Psoas muscle (tissue), 8 donors: ENCODE results near the gene ADH7. TPM values are rescaled to one million over a fixed set of nuclear protein-coding genes. Genes with fewer than 3 reads are reported as not detected.

Experiments used
- ATAC-seq, 4 donors: fragments of 200-7000 bp; cut with Tn5 transposase; one replicate each; pipeline ENCODE4 v1.9.1; 2020; ENCODE audit warnings: moderate library complexity in 3 of 4, mild to moderate bottlenecking in 2 of 4
- DNase-seq, 2 donors: peaks; one replicate each; pipeline ENCODE4 v3.0.0-alpha.2; 2020
- H3K27ac ChIP-seq: fragments of 200-600 bp; one replicate; pipeline ENCODE4 v1.8.0; 2022
- H3K27me3 ChIP-seq, 3 donors: fragments of 200-600 bp in 1 of 3; one replicate each; pipeline versions ENCODE4 v1.6.1 to v1.8.0; 2013 to 2022; ENCODE audit warnings: low read length in 2 of 3, mild to moderate bottlenecking in 2 of 3, moderate library complexity in 1 of 3; ENCODE audit not compliant: insufficient read depth in 3 of 3
- H3K36me3 ChIP-seq, 2 donors: fragments of 200-600 bp in 1 of 2; one replicate each; pipeline versions ENCODE4 v1.6.1 to v1.8.0; 2013 to 2022; ENCODE audit warnings: low read depth in 1 of 2, mild to moderate bottlenecking in 1 of 2, moderate library complexity in 1 of 2; ENCODE audit not compliant: insufficient read depth in 1 of 2
- H3K4me1 ChIP-seq: fragments of 200-600 bp; one replicate; pipeline ENCODE4 v1.8.0; 2022
- H3K4me3 ChIP-seq: fragments of 200-600 bp; one replicate; pipeline ENCODE4 v1.8.0; 2022; ENCODE audit warnings: mild to moderate bottlenecking
- H3K9me3 ChIP-seq: fragments of 200-600 bp; one replicate; pipeline ENCODE4 v1.8.0; 2022
- WGBS, 3 donors: extraction: QIAGEN DNeasy Blood & Tissue Kit; methylation state at CpG; one replicate each; pipeline versions ENCODE4 v1.1.6 to v1.1.7; 2013; 5-methylcytosine and 5-hydroxymethylcytosine counted together
- intact Hi-C, 2 donors: fragments of 100-400 bp; cut with DNase I; formaldehyde crosslinking; loops; one replicate each; pipeline versions ENCODE4 v1.11.0 to v1.14.2; 2022
- polyA plus RNA-seq, 3 donors: library from polyadenylated mRNA; stranded (reverse); fragments of 200-250 nt; gene quantifications; one replicate each; pipeline ENCODE4 v1.2.3, GENCODE V29; 2013
- total RNA-seq, 4 donors: library from RNA; stranded (reverse); fragmentation: NEBNext Ultra II Directional in 2 of 4; extraction: Animal tissue kit (Norgen Biotek cat#: 25700) in 2 of 4; gene quantifications; one replicate each; pipeline versions ENCODE4 v1.2.1 to v1.2.4, GENCODE V29; 2021 to 2023
- TF ChIP-seq, protein P1 (sequence below): fragments of 200-600 bp; IDR thresholded peaks from one replicate; pipeline ENCODE4 v1.8.0; 2022; ENCODE audit warnings: antibody characterized with exemption
- donor health status: healthy with polysubstance abuse.
- donor health status: DM: no; HTN: no; CAD: no; lungs with moderate emphysema.
- donor health status: Bipolar disorder and iron deficiency.
- donor health status: healthy.
- donor health status: DM: yes; HTN: yes; CAD: no.
- donor health status: DM: no; HTN: no; CAD: no.
- donor health status: DM: no; HTN: no; CAD: no.
- donor health status: DM: yes; HTN: yes; CAD: no.

The ADH7 gene
- total and polyA plus RNA-seq, 7 donors: not detected

DNA sequence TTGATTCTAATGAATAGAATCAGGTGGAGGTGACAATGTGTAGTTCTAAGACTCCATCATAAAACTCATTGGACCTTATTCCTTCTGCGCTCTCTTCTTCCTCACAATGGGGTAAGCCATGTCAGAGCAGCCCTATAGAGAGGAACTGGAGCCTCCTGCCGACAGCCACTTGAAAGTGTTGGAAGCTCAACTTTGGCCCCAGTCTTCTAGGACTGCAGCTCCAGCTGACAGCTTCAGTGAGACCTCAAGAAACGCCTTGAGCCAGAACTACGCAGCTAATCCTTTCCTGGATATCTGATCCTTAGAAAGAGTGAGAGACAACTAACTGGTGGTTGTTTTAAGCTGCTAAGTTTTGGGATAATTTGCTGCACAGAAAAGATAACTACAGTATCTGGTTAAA lies 22.1 kb upstream of the ADH7 start:
- TF ChIP-seq, protein P1, sequence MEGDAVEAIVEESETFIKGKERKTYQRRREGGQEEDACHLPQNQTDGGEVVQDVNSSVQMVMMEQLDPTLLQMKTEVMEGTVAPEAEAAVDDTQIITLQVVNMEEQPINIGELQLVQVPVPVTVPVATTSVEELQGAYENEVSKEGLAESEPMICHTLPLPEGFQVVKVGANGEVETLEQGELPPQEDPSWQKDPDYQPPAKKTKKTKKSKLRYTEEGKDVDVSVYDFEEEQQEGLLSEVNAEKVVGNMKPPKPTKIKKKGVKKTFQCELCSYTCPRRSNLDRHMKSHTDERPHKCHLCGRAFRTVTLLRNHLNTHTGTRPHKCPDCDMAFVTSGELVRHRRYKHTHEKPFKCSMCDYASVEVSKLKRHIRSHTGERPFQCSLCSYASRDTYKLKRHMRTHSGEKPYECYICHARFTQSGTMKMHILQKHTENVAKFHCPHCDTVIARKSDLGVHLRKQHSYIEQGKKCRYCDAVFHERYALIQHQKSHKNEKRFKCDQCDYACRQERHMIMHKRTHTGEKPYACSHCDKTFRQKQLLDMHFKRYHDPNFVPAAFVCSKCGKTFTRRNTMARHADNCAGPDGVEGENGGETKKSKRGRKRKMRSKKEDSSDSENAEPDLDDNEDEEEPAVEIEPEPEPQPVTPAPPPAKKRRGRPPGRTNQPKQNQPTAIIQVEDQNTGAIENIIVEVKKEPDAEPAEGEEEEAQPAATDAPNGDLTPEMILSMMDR: no peak
- H3K4me3 ChIP-seq: no peak overlapping the region
- H3K36me3 ChIP-seq: no peaks in the 10 kb centered on the region
- no peak for ATAC-seq
- 43 to 56% (median 44%) methylated on average over 4 of the region's 4 CpGs for WGBS, 3 donors
- H3K4me1 ChIP-seq: no peaks in the 10 kb centered on the region
- H3K9me3 ChIP-seq: no peaks in the 10 kb centered on the region
- intact Hi-C loops: no loop called here
- DNase-seq: no peak
- no peaks in the 10 kb centered on the region for H3K27me3 ChIP-seq
- no peak overlapping the region for H3K27ac ChIP-seq

DNA sequence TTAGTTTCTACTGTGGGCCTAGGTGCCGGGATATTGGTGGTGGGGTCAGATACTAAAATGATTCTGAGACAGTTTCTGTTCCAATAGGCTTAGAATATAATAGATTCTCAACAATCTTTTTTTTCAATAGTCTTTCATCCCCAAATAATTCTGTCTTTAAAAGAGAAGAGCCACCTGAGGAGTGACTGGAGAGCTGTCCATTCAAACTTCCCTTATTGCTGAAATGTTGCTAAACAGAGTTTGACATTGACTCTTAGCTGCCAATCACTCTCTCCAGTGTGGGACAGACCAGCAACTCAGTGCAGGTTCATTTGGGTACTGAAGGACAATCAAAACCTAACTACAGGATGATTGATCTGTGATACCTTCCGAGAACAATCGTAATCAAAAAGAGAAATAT lies 12.4 kb upstream of the ADH7 start:
- Histone ChIP-seq H3K27ac (no peak overlapping the region), H3K4me3 (no peak overlapping the region), H3K4me1 (no peaks in the 10 kb centered on the region), H3K27me3 (no peaks in the 10 kb centered on the region), H3K36me3 (no peaks in the 10 kb centered on the region), H3K9me3 (peaks cover 3% of the 10 kb centered on the region)
- ATAC-seq (no peak), DNase-seq (no peak)
- intact Hi-C loops: no loop called here
- WGBS, 3 donors: 84 to 90% (median 90%) methylated on average over 3 of the region's 3 CpGs
- TF ChIP-seq, protein P1: no peak

DNA sequence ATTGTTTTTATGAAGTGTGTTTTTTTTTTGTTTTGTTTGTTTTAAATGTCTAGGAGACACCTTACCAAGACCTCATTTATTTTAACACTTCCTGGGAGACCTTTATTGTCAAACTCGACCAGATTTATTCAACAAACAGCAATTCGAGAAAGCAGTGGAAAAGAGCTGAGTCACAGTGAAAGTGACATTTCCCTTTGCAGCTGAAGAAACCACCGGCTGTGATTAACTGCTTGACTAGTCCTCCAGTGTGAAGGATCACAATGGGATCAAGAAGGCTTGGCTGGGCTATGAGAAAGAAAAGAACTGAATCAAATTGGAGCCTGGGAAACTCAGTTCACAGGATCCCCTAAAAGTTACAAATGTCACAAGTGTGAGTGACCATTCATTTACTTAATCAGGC lies 11.9 kb upstream of the ADH7 start:
- intact Hi-C loops: no loop called here
- WGBS, 3 donors: 3 to 15% (median 8%) methylated on average over 3 of the region's 3 CpGs
- Histone ChIP-seq H3K36me3 (no peaks in the 10 kb centered on the region), H3K27ac (no peak overlapping the region), H3K4me3 (no peak overlapping the region), H3K27me3 (no peaks in the 10 kb centered on the region), H3K4me1 (no peaks in the 10 kb centered on the region), H3K9me3 (peaks cover 3% of the 10 kb centered on the region)
- ATAC-seq: peak in 1 of 4 donors; percentile 37
- TF ChIP-seq, protein P1: no peak
- no peak for DNase-seq

DNA sequence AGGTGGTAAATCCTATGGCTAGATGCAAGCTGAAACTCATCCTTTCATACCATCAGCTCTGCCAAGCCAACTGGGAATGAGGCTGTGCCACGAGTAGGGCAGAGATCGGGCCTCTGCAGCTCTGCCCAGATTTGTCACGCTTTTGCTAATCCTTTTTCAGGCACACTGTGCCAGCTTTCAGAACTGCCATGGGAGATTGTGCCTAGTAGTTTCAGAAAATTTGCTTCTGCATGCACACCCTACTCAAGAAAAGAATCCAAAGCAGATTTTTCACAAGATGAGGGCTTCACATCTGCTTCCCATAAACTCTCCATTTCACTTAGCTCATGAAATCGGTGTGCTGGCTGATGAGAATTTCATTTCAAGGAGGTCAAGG lies 3.3 kb upstream of the ADH7 start:
- no peak overlapping the region for H3K4me3 ChIP-seq
- TF ChIP-seq, protein P1: no peak
- H3K27me3 ChIP-seq: no peaks in the 10 kb centered on the region
- intact Hi-C loops: no loop called here
- peak in 1 of 4 donors; percentile 40 for ATAC-seq
- 21 to 39% (median 25%) methylated on average over 4 of the region's 4 CpGs for whole genome bisulfite sequencing, 3 donors
- DNase-seq: no peak
- H3K36me3 ChIP-seq: no peaks in the 10 kb centered on the region
- H3K9me3 ChIP-seq: no peaks in the 10 kb centered on the region
- no peak overlapping the region for H3K27ac ChIP-seq
- no peaks in the 10 kb centered on the region for H3K4me1 ChIP-seq

DNA sequence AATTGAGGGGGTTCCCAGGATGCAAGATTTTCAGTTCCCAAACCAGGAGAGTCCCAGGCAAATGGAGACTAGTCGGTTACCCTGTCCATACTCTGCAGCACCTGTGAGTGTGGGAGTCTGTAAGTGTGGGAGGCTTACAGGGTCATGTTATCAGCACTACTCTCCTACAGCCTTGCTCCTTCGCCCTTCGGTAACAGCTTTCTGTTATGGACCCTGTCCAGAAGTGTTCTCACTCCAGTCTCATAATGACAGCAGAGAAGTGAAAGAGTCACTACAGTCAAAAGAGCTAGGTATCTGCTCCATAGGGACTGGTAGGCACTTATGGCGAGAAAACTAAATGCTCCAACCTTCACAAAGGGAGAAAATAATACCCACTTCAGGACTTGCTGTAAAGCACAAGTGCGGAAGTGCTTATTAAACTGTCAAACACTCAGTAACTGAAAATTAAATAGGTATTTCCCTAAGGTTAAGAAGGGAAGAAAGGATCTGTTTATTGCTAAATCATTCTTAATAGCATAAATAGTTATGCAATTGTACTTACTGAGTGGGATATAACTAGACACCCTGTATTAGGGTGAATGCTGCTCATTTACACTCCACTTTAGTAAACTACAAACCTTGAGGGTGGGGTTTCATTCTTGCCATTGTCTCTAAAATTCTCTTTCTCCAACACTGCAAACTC lies 2.7 kb upstream of the ADH7 start:
- H3K27me3 ChIP-seq: no peaks in the 10 kb centered on the region
- DNase-seq (no peak), ATAC-seq (no peak)
- TF ChIP-seq, protein P1: no peak
- H3K36me3 ChIP-seq: no peaks in the 10 kb centered on the region
- H3K27ac ChIP-seq: no peak overlapping the region
- no peak overlapping the region for H3K4me3 ChIP-seq
- WGBS, 3 donors: 74 to 84% (median 84%) methylated on average over 5 of the region's 5 CpGs
- intact Hi-C loops: no loop called here
- H3K9me3 ChIP-seq: no peaks in the 10 kb centered on the region
- no peaks in the 10 kb centered on the region for H3K4me1 ChIP-seq
